LNCAP (cell line): ENCODE measurements around the gene CNNM2.

Source experiments
- TF ChIP-seq, protein P1 (sequence below): fragments of 450-650 bp; IDR thresholded peaks from 2 replicates; pipeline ENCODE4 v1.5.1; 2017; ENCODE audit warnings: mild to moderate bottlenecking

Gene CNNM2

DNA sequence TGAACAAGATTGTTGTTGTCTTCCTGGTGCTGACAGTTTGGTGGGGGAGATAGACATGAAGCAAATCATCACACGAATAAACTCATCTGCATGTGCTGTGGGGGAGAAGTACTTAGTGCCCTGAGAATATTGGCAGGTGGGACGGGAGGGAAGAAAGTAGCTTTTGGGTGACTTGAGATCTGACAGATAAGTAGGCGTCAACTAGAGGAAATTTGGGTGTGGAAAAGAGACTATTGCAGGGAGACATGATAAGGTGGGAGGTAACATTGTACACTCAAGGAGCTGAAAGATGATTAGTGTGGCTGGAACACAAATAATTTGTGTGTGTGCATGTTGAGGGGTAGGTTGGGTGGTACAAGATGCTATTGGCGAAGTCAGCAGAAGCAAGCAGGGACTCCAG is 30.1 kb downstream of the CNNM2 start:
- TF ChIP-seq, protein P1, sequence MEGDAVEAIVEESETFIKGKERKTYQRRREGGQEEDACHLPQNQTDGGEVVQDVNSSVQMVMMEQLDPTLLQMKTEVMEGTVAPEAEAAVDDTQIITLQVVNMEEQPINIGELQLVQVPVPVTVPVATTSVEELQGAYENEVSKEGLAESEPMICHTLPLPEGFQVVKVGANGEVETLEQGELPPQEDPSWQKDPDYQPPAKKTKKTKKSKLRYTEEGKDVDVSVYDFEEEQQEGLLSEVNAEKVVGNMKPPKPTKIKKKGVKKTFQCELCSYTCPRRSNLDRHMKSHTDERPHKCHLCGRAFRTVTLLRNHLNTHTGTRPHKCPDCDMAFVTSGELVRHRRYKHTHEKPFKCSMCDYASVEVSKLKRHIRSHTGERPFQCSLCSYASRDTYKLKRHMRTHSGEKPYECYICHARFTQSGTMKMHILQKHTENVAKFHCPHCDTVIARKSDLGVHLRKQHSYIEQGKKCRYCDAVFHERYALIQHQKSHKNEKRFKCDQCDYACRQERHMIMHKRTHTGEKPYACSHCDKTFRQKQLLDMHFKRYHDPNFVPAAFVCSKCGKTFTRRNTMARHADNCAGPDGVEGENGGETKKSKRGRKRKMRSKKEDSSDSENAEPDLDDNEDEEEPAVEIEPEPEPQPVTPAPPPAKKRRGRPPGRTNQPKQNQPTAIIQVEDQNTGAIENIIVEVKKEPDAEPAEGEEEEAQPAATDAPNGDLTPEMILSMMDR = no peak

GRCh38 chr10:102948786-102949185 is 30.7 kb downstream of the CNNM2 start:
- TF ChIP-seq, protein P1 = no peak

DNA sequence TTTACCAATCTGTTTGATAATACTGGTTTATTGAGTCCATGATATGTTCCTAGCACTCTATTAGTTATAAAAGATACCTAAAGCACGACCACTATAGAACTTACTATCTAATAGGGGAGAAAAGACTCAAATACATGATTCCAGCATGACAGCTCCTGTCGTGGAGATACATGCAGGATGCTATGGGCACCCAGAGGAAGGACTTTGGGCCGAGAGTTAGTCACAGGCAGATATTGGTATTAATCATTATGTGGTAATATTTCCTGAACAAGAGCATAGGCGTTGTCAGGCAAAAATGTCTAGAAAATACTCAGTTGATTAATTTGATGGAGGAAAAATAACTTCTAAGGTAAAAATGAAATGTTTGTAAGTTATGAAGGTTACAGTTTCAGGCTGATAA is 31.8 kb downstream of the CNNM2 start:
- TF ChIP-seq, protein P1 = no peak

- TF ChIP-seq, protein P1 = no peak
Observed at GRCh38 chr10:102951316-102951715, 33.2 kb downstream of the CNNM2 start.

DNA sequence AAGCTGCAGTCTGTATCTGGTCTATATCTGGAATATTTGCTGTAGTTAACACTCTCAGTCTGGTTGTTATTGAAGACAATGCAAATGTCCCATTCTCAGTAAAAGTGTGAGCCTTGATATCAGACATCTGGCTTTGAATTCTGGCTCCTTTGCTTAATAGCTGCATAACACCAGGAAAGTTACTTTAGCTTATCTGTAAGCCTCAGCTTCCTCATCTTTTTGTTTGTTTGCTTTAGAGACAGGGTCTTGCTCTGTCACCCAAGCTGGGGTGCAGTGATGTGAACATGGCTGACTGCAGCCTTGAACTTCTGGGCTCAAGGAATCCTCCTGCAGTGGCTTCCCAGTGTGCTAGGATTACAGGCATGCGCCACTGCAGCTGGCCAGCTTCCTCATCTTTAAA is 41.3 kb downstream of the CNNM2 start:
- TF ChIP-seq, protein P1 = no peak

DNA sequence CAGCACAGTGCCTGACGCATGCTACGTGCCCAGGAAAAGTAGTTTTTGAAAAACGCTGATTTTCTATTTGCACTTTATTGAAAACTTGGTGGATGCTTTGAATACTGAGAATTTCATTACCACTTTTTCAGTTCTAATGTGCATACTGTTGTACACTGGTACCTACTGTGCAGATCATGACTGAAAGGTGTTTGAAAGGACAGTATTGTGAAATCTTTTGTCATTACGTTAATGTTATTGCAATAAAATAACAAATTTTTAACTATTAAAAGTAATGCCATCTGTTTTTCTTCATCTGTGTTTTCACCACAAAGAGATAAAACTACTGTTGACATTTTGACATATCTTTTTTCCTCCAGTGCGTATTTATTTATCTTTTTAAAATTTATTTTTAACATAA is 42.1 kb downstream of the CNNM2 start:
- TF ChIP-seq, protein P1 = no peak

GRCh38 chr10:102962267-102962666 is 44.2 kb downstream of the CNNM2 start:
- TF ChIP-seq, protein P1 = no peak
